ENCODE results near the gene GLB1L2.

The GLB1L2 gene

GRCh38 chr11:134294664-134295063 lies 37.1 kb upstream of the GLB1L2 start:
- Histone ChIP-seq H2AFZ (ENCODE audit: low read depth, low read length) (no peak overlapping the region), H3K9me3 (ENCODE audit: insufficient read depth, low read length) (no peaks in the 10 kb centered on the region), H3K79me2 (ENCODE audit: low read length) (no peaks in the 10 kb centered on the region), H4K20me1 (ENCODE audit: insufficient read depth, low read length) (no peaks in the 10 kb centered on the region), H3K9ac (ENCODE audit: low read length) (no peak overlapping the region), H3K4me1 (ENCODE audit: low read length) (no peaks in the 10 kb centered on the region), H3K4me3 (ENCODE audit: low read length) (no peak overlapping the region), H3K36me3 (replicated peaks; ENCODE audit: low read depth, low read length) (no peaks in the 10 kb centered on the region), H3K27ac (ENCODE audit: low read length) (no peak overlapping the region), H3K27me3 (ENCODE audit: low read depth, low read length) (no peaks in the 10 kb centered on the region), H3K4me2 (ENCODE audit: low read length) (no peak overlapping the region)
- TF ChIP-seq, protein P1, sequence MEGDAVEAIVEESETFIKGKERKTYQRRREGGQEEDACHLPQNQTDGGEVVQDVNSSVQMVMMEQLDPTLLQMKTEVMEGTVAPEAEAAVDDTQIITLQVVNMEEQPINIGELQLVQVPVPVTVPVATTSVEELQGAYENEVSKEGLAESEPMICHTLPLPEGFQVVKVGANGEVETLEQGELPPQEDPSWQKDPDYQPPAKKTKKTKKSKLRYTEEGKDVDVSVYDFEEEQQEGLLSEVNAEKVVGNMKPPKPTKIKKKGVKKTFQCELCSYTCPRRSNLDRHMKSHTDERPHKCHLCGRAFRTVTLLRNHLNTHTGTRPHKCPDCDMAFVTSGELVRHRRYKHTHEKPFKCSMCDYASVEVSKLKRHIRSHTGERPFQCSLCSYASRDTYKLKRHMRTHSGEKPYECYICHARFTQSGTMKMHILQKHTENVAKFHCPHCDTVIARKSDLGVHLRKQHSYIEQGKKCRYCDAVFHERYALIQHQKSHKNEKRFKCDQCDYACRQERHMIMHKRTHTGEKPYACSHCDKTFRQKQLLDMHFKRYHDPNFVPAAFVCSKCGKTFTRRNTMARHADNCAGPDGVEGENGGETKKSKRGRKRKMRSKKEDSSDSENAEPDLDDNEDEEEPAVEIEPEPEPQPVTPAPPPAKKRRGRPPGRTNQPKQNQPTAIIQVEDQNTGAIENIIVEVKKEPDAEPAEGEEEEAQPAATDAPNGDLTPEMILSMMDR (IDR thresholded peaks at IDR 0.05; ENCODE audit: low read depth, low read length) = no peak
- no peak for TF ChIP-seq EZH2phosphoT487 (IDR thresholded peaks at IDR 0.05; ENCODE audit: low read depth)

GRCh38 chr11:134312223-134312622 lies 19.6 kb upstream of the GLB1L2 start:
- Histone ChIP-seq H3K36me3 (replicated peaks; ENCODE audit: low read depth, low read length) (no peaks in the 10 kb centered on the region), H3K27me3 (ENCODE audit: low read depth, low read length) (no peaks in the 10 kb centered on the region), H2AFZ (ENCODE audit: low read depth, low read length) (no peak overlapping the region), H3K4me1 (ENCODE audit: low read length) (no peaks in the 10 kb centered on the region), H3K9me3 (ENCODE audit: insufficient read depth, low read length) (no peaks in the 10 kb centered on the region), H3K79me2 (ENCODE audit: low read length) (no peaks in the 10 kb centered on the region), H3K27ac (ENCODE audit: low read length) (no peak overlapping the region), H4K20me1 (ENCODE audit: insufficient read depth, low read length) (no peaks in the 10 kb centered on the region), H3K4me3 (ENCODE audit: low read length) (no peak overlapping the region), H3K9ac (ENCODE audit: low read length) (no peak overlapping the region), H3K4me2 (ENCODE audit: low read length) (no peak overlapping the region)
- TF ChIP-seq, protein P1 (IDR thresholded peaks at IDR 0.05; ENCODE audit: low read depth, low read length) = no peak
- no peak for TF ChIP-seq EZH2phosphoT487 (IDR thresholded peaks at IDR 0.05; ENCODE audit: low read depth)

GRCh38 chr11:134312807-134313206 lies 19.0 kb upstream of the GLB1L2 start:
- Histone ChIP-seq H4K20me1 (ENCODE audit: insufficient read depth, low read length) (no peaks in the 10 kb centered on the region), H3K4me1 (ENCODE audit: low read length) (no peaks in the 10 kb centered on the region), H3K27ac (ENCODE audit: low read length) (no peak overlapping the region), H3K36me3 (replicated peaks; ENCODE audit: low read depth, low read length) (no peaks in the 10 kb centered on the region), H3K9me3 (ENCODE audit: insufficient read depth, low read length) (no peaks in the 10 kb centered on the region), H3K27me3 (ENCODE audit: low read depth, low read length) (no peaks in the 10 kb centered on the region), H3K4me3 (ENCODE audit: low read length) (no peak overlapping the region), H3K9ac (ENCODE audit: low read length) (no peak overlapping the region), H3K4me2 (ENCODE audit: low read length) (no peak overlapping the region), H2AFZ (ENCODE audit: low read depth, low read length) (no peak overlapping the region), H3K79me2 (ENCODE audit: low read length) (no peaks in the 10 kb centered on the region)
- no peak for TF ChIP-seq EZH2phosphoT487 (IDR thresholded peaks at IDR 0.05; ENCODE audit: low read depth)

DNA sequence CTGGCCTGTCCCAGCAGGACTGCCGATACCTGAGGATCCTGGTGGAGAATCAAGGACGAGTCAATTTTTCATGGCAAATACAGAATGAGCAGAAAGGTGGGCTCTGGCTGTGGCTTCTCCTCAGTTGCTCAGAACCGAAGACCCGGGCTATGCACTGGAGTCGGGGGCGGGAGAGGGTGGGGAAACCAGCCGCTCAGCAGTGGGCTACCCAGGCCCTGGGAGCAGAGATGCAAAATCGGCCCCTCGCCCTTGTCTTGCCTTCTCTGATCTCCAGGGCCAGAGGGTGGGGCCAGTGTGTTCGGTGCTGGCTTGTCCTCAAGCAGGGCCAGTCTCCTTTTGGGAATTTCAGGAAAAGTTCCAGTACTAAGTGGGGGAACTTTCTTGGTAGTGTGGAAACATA lies 18.4 kb upstream of the GLB1L2 start:
- no peak overlapping the region for H3K4me3 ChIP-seq (ENCODE audit: low read length)
- H3K9me3 ChIP-seq (ENCODE audit: insufficient read depth, low read length) = 0 out of 2 replicates have a peak, but pooled peaks cover 4% of the 10 kb centered on the region
- no peaks in the 10 kb centered on the region for H3K27me3 ChIP-seq (ENCODE audit: low read depth, low read length)
- H3K36me3 ChIP-seq (replicated peaks; ENCODE audit: low read depth, low read length) = no peaks in the 10 kb centered on the region
- TF ChIP-seq, protein P1 (IDR thresholded peaks at IDR 0.05; ENCODE audit: low read depth, low read length) = no peak
- TF ChIP-seq EZH2phosphoT487 (IDR thresholded peaks at IDR 0.05; ENCODE audit: low read depth) = no peak
- H3K79me2 ChIP-seq (ENCODE audit: low read length) = no peaks in the 10 kb centered on the region
- H4K20me1 ChIP-seq (ENCODE audit: insufficient read depth, low read length) = no peaks in the 10 kb centered on the region
- H3K27ac ChIP-seq (ENCODE audit: low read length) = no peak overlapping the region
- H2AFZ ChIP-seq (ENCODE audit: low read depth, low read length) = no peak overlapping the region
- no peak overlapping the region for H3K4me2 ChIP-seq (ENCODE audit: low read length)
- H3K9ac ChIP-seq (ENCODE audit: low read length) = no peak overlapping the region
- no peaks in the 10 kb centered on the region for H3K4me1 ChIP-seq (ENCODE audit: low read length)
